NAMALWA (cell line): ENCODE measurements around the gene PRDM2.
"Not testable (repeated sequence)": the region's sequence is repeated elsewhere in the genome, so short reads cannot be mapped to it uniquely, and the experiment has no call there.

Experiments used
- DNase-seq: peaks from one replicate; pipeline ENCODE4 v3.0.0-alpha.2; 2015; ENCODE audit warnings: low spot score

The PRDM2 gene

GRCh38 chr1:13700521-13701270 is 708 bp downstream of the PRDM2 start:
- peak; percentile 86 for DNase-seq

GRCh38 chr1:13701271-13701640 is 1.3 kb downstream of the PRDM2 start:
- peak; percentile 92 for DNase-seq

- peak; percentile 99 for DNase-seq
Measured at GRCh38 chr1:13702425-13703127, 2.6 kb downstream of the PRDM2 start.

- DNase-seq, result no peak
Measured at GRCh38 chr1:13703128-13703513, 3.1 kb downstream of the PRDM2 start.

- DNase-seq, result peak; percentile 56
Measured at GRCh38 chr1:13703558-13704490, 3.8 kb downstream of the PRDM2 start.

GRCh38 chr1:13706046-13706445 is 6.1 kb downstream of the PRDM2 start:
- peak; percentile 28 for DNase-seq

- no peak for DNase-seq
Measured at GRCh38 chr1:13707164-13707563, 7.2 kb downstream of the PRDM2 start.

GRCh38 chr1:13708380-13708982 is 8.5 kb downstream of the PRDM2 start:
- no peak for DNase-seq

GRCh38 chr1:13710086-13710485 is 10.1 kb downstream of the PRDM2 start:
- DNase-seq, result no peak

GRCh38 chr1:13714851-13715250 is 14.9 kb downstream of the PRDM2 start:
- DNase-seq, result peak; percentile 48

GRCh38 chr1:13715616-13716287 is 15.8 kb downstream of the PRDM2 start:
- DNase-seq, result not testable (repeated sequence)

GRCh38 chr1:13722808-13723360 is 22.9 kb downstream of the PRDM2 start:
- DNase-seq, result no peak

- no peak for DNase-seq
Measured at GRCh38 chr1:13723810-13724209, 23.8 kb downstream of the PRDM2 start.

GRCh38 chr1:13725714-13726175 is 25.8 kb downstream of the PRDM2 start:
- peak; percentile 93 for DNase-seq

GRCh38 chr1:13728091-13728715 is 28.2 kb downstream of the PRDM2 start:
- DNase-seq, result peak; percentile 83

GRCh38 chr1:13730291-13730690 is 30.3 kb downstream of the PRDM2 start:
- no peak for DNase-seq

- DNase-seq, result peak; percentile 100
Measured at GRCh38 chr1:13730751-13731482, 30.9 kb downstream of the PRDM2 start.

- DNase-seq, result peak; percentile 65
Measured at GRCh38 chr1:13731897-13732296, 31.9 kb downstream of the PRDM2 start.

GRCh38 chr1:13732971-13733667 is 33.1 kb downstream of the PRDM2 start:
- peak; percentile 87 for DNase-seq
